GM04503 (cell line): ENCODE measurements around the gene HEY2.
"Not testable (repeated sequence)": the region's sequence is repeated elsewhere in the genome, so short reads cannot be mapped to it uniquely, and the experiment has no call there.

Experiments
- DNase-seq: peaks from one replicate; pipeline ENCODE4 v3.0.0-alpha.2; 2012; ENCODE audit warnings: low read depth

Gene HEY2

GRCh38 chr6:125797120-125797885 is 47.9 kb downstream of the HEY2 start:
- no peak for DNase-seq

GRCh38 chr6:125797886-125798444 is 48.5 kb downstream of the HEY2 start:
- no peak for DNase-seq

GRCh38 chr6:125798734-125799508 is 49.5 kb downstream of the HEY2 start:
- DNase-seq: no peak

- no peak for DNase-seq
Observed at GRCh38 chr6:125802383-125802782, 53.0 kb downstream of the HEY2 start.

GRCh38 chr6:125802943-125803377 is 53.5 kb downstream of the HEY2 start:
- no peak for DNase-seq

- no peak for DNase-seq
Observed at GRCh38 chr6:125804264-125804663, 54.8 kb downstream of the HEY2 start.

GRCh38 chr6:125804866-125805425 is 55.5 kb downstream of the HEY2 start:
- not testable (repeated sequence) for DNase-seq

GRCh38 chr6:125806813-125807212 is 57.4 kb downstream of the HEY2 start:
- no peak for DNase-seq

GRCh38 chr6:125807293-125807692 is 57.9 kb downstream of the HEY2 start:
- no peak for DNase-seq

GRCh38 chr6:125808060-125808459 is 58.6 kb downstream of the HEY2 start:
- DNase-seq: no peak

- DNase-seq: no peak
Observed at GRCh38 chr6:125808591-125808990, 59.2 kb downstream of the HEY2 start.

- DNase-seq: no peak
Observed at GRCh38 chr6:125809570-125810170, 60.2 kb downstream of the HEY2 start.

GRCh38 chr6:125810445-125810844 is 61.0 kb downstream of the HEY2 start:
- DNase-seq: no peak
